HepG2 (cell line): ENCODE results near the gene SUPT4H1. TPM values are rescaled to one million over a fixed set of nuclear protein-coding genes. Genes with fewer than 3 reads are reported as not detected.

Experiments
- ARID5B ChIP-seq: IDR thresholded peaks from 2 replicates; pipeline ENCODE4 v1.4.0; 2020; ENCODE audit warnings: mild to moderate bottlenecking, missing genetic modification reagents
- EED ChIP-seq: sonication (generic); formaldehyde crosslinking; IDR thresholded peaks from 2 replicates; pipeline ENCODE4 v1.5.0; 2020; ENCODE audit warnings: mild to moderate bottlenecking, missing genetic modification reagents
- HIC2 ChIP-seq: sonication (generic); formaldehyde crosslinking; IDR thresholded peaks from 2 replicates; pipeline ENCODE4 v1.9.0; 2022; ENCODE audit warnings: low read depth, missing genetic modification reagents
- HNRNPUL1 ChIP-seq: fragments of 200-400 bp; formaldehyde crosslinking; IDR thresholded peaks from 2 replicates; pipeline ENCODE4 v1.6.1; 2017; ENCODE audit warnings: low read depth, mild to moderate bottlenecking, low read length, moderate library complexity
- KAT2B ChIP-seq: fragments of 150-350 bp; IDR thresholded peaks from 2 replicates; pipeline ENCODE4 v1.6.1; 2014; ENCODE audit warnings: low read depth, low read length, borderline replicate concordance
- KLF13 ChIP-seq: sonication (generic); formaldehyde crosslinking; IDR thresholded peaks from 2 replicates; pipeline ENCODE4 v1.4.0; 2020; ENCODE audit warnings: mild to moderate bottlenecking, missing genetic modification reagents
- NFYB ChIP-seq: sonication (generic); formaldehyde crosslinking; IDR thresholded peaks from 2 replicates; pipeline ENCODE4 v1.4.0; 2020; ENCODE audit warnings: missing genetic modification reagents
- PLRG1 ChIP-seq: fragments of 450-650 bp; conservative IDR thresholded peaks from 2 replicates; pipeline ENCODE4 v1.6.1; 2016
- PRDM15 ChIP-seq: sonication (generic); formaldehyde crosslinking; IDR thresholded peaks from 2 replicates; pipeline ENCODE4 v1.4.0; 2020; ENCODE audit warnings: missing genetic modification reagents
- SCMH1 ChIP-seq: sonication (generic); formaldehyde crosslinking; IDR thresholded peaks from 2 replicates; pipeline ENCODE4 v1.9.0; 2021; ENCODE audit warnings: missing genetic modification reagents, mild to moderate bottlenecking, borderline replicate concordance
- SNRNP70 ChIP-seq: fragments of 200-400 bp; formaldehyde crosslinking; IDR thresholded peaks from 2 replicates; pipeline ENCODE4 v1.6.1; 2017; ENCODE audit warnings: mild to moderate bottlenecking, low read depth, low read length, moderate library complexity
- SOX5 ChIP-seq: IDR thresholded peaks from 2 replicates; pipeline ENCODE4 v1.6.1; 2016; ENCODE audit warnings: borderline replicate concordance
- TIGD3 ChIP-seq: sonication (generic); formaldehyde crosslinking; IDR thresholded peaks from 2 replicates; pipeline ENCODE4 v1.5.1; 2020; ENCODE audit warnings: mild to moderate bottlenecking, missing genetic modification reagents, borderline replicate concordance
- ZNF710 ChIP-seq: sonication (generic); formaldehyde crosslinking; IDR thresholded peaks from 2 replicates; pipeline ENCODE4 v1.5.0; 2020; ENCODE audit warnings: mild to moderate bottlenecking, missing genetic modification reagents, borderline replicate concordance
- ZNF747 ChIP-seq: sonication (generic); formaldehyde crosslinking; IDR thresholded peaks from 2 replicates; pipeline ENCODE4 v1.8.1; 2023; ENCODE audit warnings: missing genetic modification reagents, mild to moderate bottlenecking, borderline replicate concordance
- ZSCAN25 ChIP-seq: sonication (generic); formaldehyde crosslinking; IDR thresholded peaks from 2 replicates; pipeline ENCODE4 v1.8.0; 2022; ENCODE audit warnings: mild to moderate bottlenecking, missing genetic modification reagents
- polyA plus RNA-seq, 8 experiments: library from polyadenylated mRNA; depleted of rRNA in 3 of 8; stranded (reverse) in 7 of 8; unstranded in 1 of 8; fragments of >200 nt; fragmentation: Illumina TruSeq in 4 of 8; extraction: Trizol in 4 of 8; gene quantifications; 2 replicates each; pipeline versions ENCODE4 v1.2.1 to v1.2.3, GENCODE V29; 2011 to 2016; ENCODE audit warnings: low read depth in 4 of 8, missing spikeins in 1 of 8, mixed read lengths in 1 of 8; ENCODE audit not compliant: insufficient read depth in 1 of 8
- total RNA-seq, 5 experiments: library from RNA; depleted of rRNA; stranded (reverse); fragments of >200 nt; fragmentation: Illumina TruSeq; extraction: Trizol; gene quantifications; 2 replicates each; pipeline ENCODE4 v1.2.3, GENCODE V29; 2016; ENCODE audit warnings: low read depth in 1 of 5

Gene SUPT4H1
- total and polyA plus RNA-seq, 2 of the 13 experiments (the other 11 are each of a cell fraction or from before 2014, with no cell fraction given) = 155 to 244 TPM

- TF ChIP-seq TIGD3 (no peak; the same call in 1 of the 2 replicates), SNRNP70 (no peak), EED (CRISPR knock-in tag) (no peak; the same call in 1 of the 2 replicates), ZNF747 (CRISPR knock-in tag) (peak; percentile 100), SOX5 (peak; percentile 100), KLF13 (no peak), HIC2 (CRISPR knock-in tag) (peak; percentile 90), KAT2B (no peak; the same call in 1 of the 2 replicates), SCMH1 (CRISPR knock-in tag) (no peak), ZNF710 (CRISPR knock-in tag) (peak; percentile 99), NFYB (CRISPR knock-in tag) (peak; percentile 40), ARID5B (CRISPR knock-in tag) (peak; percentile 100), PRDM15 (CRISPR knock-in tag) (peak; percentile 81; the same call in 1 of the 2 replicates), ZSCAN25 (peak; percentile 56; the same call in 1 of the 2 replicates), PLRG1 (no peak), HNRNPUL1 (peak; percentile 54; the same call in 1 of the 2 replicates)
These were observed 39.4 kb upstream of the SUPT4H1 start (continued) for GRCh38 chr17:58391302-58391984.
